HT-29 (cell line): ENCODE data around the gene AVPR2. TPM values are rescaled to one million over a fixed set of nuclear protein-coding genes. Genes with fewer than 3 reads are reported as not detected.
A peak's percentile ranks its signal among the peaks of the same experiment; 100 is the strongest.

Source experiments
- DNase-seq: peaks from one replicate; pipeline ENCODE4 v3.0.0-alpha.2; 2015; ENCODE audit warnings: low spot score
- total RNA-seq: library from RNA; depleted of rRNA; stranded (reverse); fragments of >200 nt; shearing (Covaris generic); gene quantifications from 2 replicates; pipeline ENCODE4 v1.2.3, GENCODE V29; 2014

AVPR2 gene
- total RNA-seq, 1 experiment from 2014 or later = not detected

- no peak for DNase-seq
Measured at GRCh38 chrX:153931748-153932147, 27.3 kb downstream of the AVPR2 start.

GRCh38 chrX:153932220-153932915 lies 27.9 kb downstream of the AVPR2 start:
- DNase-seq = no peak

- no peak for DNase-seq
Measured at GRCh38 chrX:153933748-153934147, 29.3 kb downstream of the AVPR2 start.

- peak; percentile 21 for DNase-seq
Measured at GRCh38 chrX:153934148-153934761, 29.8 kb downstream of the AVPR2 start.

- peak; percentile 88 for DNase-seq
Measured at GRCh38 chrX:153934762-153935325, 30.4 kb downstream of the AVPR2 start, which contains the start of gene NAA10. TSS of gene NAA10 (minus strand) at chrX:153935037. CDS start at chrX:153934904, 133 bp downstream.

GRCh38 chrX:153935326-153935851 lies 30.9 kb downstream of the AVPR2 start:
- peak; percentile 46 for DNase-seq

- DNase-seq = no peak
Measured at GRCh38 chrX:153937056-153937455, 32.6 kb downstream of the AVPR2 start.

- DNase-seq = no peak
Measured at GRCh38 chrX:153938226-153938786, 33.8 kb downstream of the AVPR2 start.

- no peak for DNase-seq
Measured at GRCh38 chrX:153939573-153939972, 35.1 kb downstream of the AVPR2 start.

GRCh38 chrX:153941336-153942252 lies 37.1 kb downstream of the AVPR2 start:
- DNase-seq = no peak

GRCh38 chrX:153944140-153944799 lies 39.8 kb downstream of the AVPR2 start, which contains the start of gene RENBP:
TSS of gene RENBP (minus strand) at chrX:153944643. CDS start at chrX:153944610, 33 bp downstream.
- no peak for DNase-seq

- no peak for DNase-seq
Measured at GRCh38 chrX:153944800-153945150, 40.3 kb downstream of the AVPR2 start.

- no peak for DNase-seq
Measured at GRCh38 chrX:153945956-153946943, 41.8 kb downstream of the AVPR2 start.

- peak; percentile 93 for DNase-seq
Measured at GRCh38 chrX:153947009-153947769, 42.7 kb downstream of the AVPR2 start.

- no peak for DNase-seq
Measured at GRCh38 chrX:153948002-153948466, 43.6 kb downstream of the AVPR2 start.

- no peak for DNase-seq
Measured at GRCh38 chrX:153948847-153949805, 44.7 kb downstream of the AVPR2 start.

- DNase-seq = no peak
Measured at GRCh38 chrX:153950127-153950526, 45.7 kb downstream of the AVPR2 start.
